ENCODE data around the gene PLEKHJ1. TPM values are rescaled to one million over a fixed set of nuclear protein-coding genes. Genes with fewer than 3 reads are reported as not detected.

PLEKHJ1 gene
- total and polyA plus RNA-seq, 9 of the 15 experiments (the other 6 are each of a cell fraction or from before 2014, with no cell fraction given): 1.5 to 188 (median 63.9) TPM

GRCh38 chr19:2239771-2240770 lies 3.9 kb upstream of the PLEKHJ1 start (continued):
- TF ChIP-seq FOXP4 (CRISPR knock-in tag; IDR thresholded peaks at IDR 0.05; ENCODE audit: borderline replicate concordance) (no peak), SMAD3 (CRISPR knock-in tag; conservative IDR thresholded peaks at IDR 0.05) (no peak), PURB (CRISPR knock-in tag; IDR thresholded peaks at IDR 0.05; ENCODE audit: low read depth) (no peak), ZNF347 (CRISPR knock-in tag; IDR thresholded peaks at IDR 0.05; ENCODE audit: low read depth) (no peak), HINFP (tag; conservative IDR thresholded peaks at IDR 0.05; ENCODE audit: low read depth) (no peak), RBM17 (IDR thresholded peaks at IDR 0.05; ENCODE audit: borderline replicate concordance, low read depth, low read length) (no peak), POLR2AphosphoS5 (IDR thresholded peaks at IDR 0.05; ENCODE audit: control insufficient read depth, insufficient read depth, low read depth, low read length) (no peak), MAFK (IDR thresholded peaks at IDR 0.05; ENCODE audit: low read length) (no peak), TBL1XR1 (IDR thresholded peaks at IDR 0.05; ENCODE audit: low read length in 2 of 2) (no peak), ZFX (CRISPR knock-in tag; IDR thresholded peaks at IDR 0.05) (no peak), ZNF764 (CRISPR knock-in tag; IDR thresholded peaks at IDR 0.05; ENCODE audit: low read depth) (no peak)
- TF ChIP-seq, protein P1, sequence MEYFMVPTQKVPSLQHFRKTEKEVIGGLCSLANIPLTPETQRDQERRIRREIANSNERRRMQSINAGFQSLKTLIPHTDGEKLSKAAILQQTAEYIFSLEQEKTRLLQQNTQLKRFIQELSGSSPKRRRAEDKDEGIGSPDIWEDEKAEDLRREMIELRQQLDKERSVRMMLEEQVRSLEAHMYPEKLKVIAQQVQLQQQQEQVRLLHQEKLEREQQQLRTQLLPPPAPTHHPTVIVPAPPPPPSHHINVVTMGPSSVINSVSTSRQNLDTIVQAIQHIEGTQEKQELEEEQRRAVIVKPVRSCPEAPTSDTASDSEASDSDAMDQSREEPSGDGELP (CRISPR knock-in tag; IDR thresholded peaks at IDR 0.05; ENCODE audit: borderline replicate concordance): no peak
- TF ChIP-seq, protein P2, sequence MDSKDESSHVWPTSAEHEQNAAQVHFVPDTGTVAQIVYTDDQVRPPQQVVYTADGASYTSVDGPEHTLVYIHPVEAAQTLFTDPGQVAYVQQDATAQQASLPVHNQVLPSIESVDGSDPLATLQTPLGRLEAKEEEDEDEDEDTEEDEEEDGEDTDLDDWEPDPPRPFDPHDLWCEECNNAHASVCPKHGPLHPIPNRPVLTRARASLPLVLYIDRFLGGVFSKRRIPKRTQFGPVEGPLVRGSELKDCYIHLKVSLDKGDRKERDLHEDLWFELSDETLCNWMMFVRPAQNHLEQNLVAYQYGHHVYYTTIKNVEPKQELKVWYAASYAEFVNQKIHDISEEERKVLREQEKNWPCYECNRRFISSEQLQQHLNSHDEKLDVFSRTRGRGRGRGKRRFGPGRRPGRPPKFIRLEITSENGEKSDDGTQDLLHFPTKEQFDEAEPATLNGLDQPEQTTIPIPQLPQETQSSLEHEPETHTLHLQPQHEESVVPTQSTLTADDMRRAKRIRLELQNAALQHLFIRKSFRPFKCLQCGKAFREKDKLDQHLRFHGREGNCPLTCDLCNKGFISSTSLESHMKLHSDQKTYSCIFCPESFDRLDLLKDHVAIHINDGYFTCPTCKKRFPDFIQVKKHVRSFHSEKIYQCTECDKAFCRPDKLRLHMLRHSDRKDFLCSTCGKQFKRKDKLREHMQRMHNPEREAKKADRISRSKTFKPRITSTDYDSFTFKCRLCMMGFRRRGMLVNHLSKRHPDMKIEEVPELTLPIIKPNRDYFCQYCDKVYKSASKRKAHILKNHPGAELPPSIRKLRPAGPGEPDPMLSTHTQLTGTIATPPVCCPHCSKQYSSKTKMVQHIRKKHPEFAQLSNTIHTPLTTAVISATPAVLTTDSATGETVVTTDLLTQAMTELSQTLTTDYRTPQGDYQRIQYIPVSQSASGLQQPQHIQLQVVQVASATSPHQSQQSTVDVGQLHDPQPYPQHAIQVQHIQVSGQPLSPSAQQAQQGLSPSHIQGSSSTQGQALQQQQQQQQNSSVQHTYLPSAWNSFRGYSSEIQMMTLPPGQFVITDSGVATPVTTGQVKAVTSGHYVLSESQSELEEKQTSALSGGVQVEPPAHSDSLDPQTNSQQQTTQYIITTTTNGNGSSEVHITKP (IDR thresholded peaks at IDR 0.05; ENCODE audit: partially characterized antibody): peak; percentile 23
- TF ChIP-seq, protein P3, sequence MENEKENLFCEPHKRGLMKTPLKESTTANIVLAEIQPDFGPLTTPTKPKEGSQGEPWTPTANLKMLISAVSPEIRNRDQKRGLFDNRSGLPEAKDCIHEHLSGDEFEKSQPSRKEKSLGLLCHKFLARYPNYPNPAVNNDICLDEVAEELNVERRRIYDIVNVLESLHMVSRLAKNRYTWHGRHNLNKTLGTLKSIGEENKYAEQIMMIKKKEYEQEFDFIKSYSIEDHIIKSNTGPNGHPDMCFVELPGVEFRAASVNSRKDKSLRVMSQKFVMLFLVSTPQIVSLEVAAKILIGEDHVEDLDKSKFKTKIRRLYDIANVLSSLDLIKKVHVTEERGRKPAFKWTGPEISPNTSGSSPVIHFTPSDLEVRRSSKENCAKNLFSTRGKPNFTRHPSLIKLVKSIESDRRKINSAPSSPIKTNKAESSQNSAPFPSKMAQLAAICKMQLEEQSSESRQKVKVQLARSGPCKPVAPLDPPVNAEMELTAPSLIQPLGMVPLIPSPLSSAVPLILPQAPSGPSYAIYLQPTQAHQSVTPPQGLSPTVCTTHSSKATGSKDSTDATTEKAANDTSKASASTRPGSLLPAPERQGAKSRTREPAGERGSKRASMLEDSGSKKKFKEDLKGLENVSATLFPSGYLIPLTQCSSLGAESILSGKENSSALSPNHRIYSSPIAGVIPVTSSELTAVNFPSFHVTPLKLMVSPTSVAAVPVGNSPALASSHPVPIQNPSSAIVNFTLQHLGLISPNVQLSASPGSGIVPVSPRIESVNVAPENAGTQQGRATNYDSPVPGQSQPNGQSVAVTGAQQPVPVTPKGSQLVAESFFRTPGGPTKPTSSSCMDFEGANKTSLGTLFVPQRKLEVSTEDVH (IDR thresholded peaks at IDR 0.05; ENCODE audit: low read depth, partially characterized antibody): no peak

Data from K562 (cell line).